Measurements from ENCODE around the gene NBR1. TPM values are rescaled to one million over a fixed set of nuclear protein-coding genes. Genes with fewer than 3 reads are reported as not detected.
A peak's percentile ranks its signal among the peaks of the same experiment; 100 is the strongest.

The NBR1 gene
- total RNA-seq, 2 experiments from 2014 or later = 45.6 to 46.5 TPM

GRCh38 chr17:43216762-43217613 lies 46.0 kb downstream of the NBR1 start:
- Mint-ChIP-seq H3K4me3 (no peak overlapping the region), H3K27ac (peak overlapping the region; percentile 82)

DNA sequence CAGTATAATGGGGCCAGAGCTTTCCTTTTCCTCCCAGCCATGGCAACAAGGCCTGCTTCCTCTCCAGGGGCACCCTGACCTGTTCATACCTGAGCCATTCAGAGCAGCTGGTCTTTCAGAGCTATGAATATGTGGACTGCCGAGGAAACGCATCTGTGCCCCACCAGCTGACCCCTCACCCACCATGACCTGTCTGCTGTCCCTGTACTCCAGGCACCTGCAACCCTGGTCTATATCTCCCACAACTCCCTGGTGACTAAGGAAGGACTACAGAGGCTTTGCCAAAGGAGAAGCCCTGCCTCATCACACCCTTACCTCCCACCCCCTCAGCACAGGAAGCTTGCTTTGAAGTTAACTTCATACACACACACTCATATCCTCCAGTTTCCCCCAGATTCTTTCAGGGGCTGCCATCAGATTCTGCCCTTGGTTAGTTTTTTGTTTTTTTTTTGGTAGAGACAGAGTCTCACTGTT lies 46.6 kb downstream of the NBR1 start:
- Mint-ChIP-seq H3K9me3 (no peaks in the 10 kb centered on the region), H3K27ac (peak overlapping the region; percentile 82), H3K36me3 (ENCODE audit: low read depth) (peaks cover 22% of the 10 kb centered on the region), H3K4me1 (ENCODE audit: low read depth) (peaks cover 40% of the 10 kb centered on the region), H3K4me3 (no peak overlapping the region), H3K27me3 (no peaks in the 10 kb centered on the region)
- POLR2A ChIA-PET = interaction anchor here (0.9 to 9.6 kb wide), 4 partner anchors 8 to 98 kb away, joined by 3 to 113 read pairs (median 8); no protein-coding TSS in a partner anchor
- no peak for TF ChIP-seq CTCF (IDR thresholded peaks at IDR 0.05)
- CTCF ChIA-PET = interaction anchor here (1.2 to 1.7 kb wide), 2 partner anchors 18 to 116 kb away, joined by 3 to 4 read pairs; no protein-coding TSS in a partner anchor
- DNase-seq (peak; percentile 69), ATAC-seq (peak; percentile 95)
- intact Hi-C loops (cut with micrococcal nuclease) = loop anchor here (10.0 kb wide), 1 partner anchor 203 kb away; no protein-coding TSS in a partner anchor

More at GRCh38 chr17:43216762-43217613, 46.0 kb downstream of the NBR1 start:
- TF ChIP-seq CTCF (IDR thresholded peaks at IDR 0.05) = no peak
- CTCF ChIA-PET = interaction anchor here (1.2 to 2.0 kb wide), 3 partner anchors 17 to 117 kb away, joined by 3 to 6 read pairs (median 4); no protein-coding TSS in a partner anchor
- Mint-ChIP-seq H3K27me3 (no peaks in the 10 kb centered on the region), H3K36me3 (ENCODE audit: low read depth) (peaks cover 23% of the 10 kb centered on the region), H3K9me3 (no peaks in the 10 kb centered on the region), H3K4me1 (ENCODE audit: low read depth) (peaks cover 42% of the 10 kb centered on the region)
- intact Hi-C loops (cut with micrococcal nuclease) = loop anchor here (10.0 kb wide), 1 partner anchor 202 kb away; no protein-coding TSS in a partner anchor
- no peak for ATAC-seq
- POLR2A ChIA-PET = interaction anchor here (0.9 to 9.6 kb wide), 5 partner anchors 9 to 102 kb away, joined by 3 to 113 read pairs (median 4); no protein-coding TSS in a partner anchor
- DNase-seq = no peak

GRCh38 chr17:43219001-43219400 lies 48.0 kb downstream of the NBR1 start:
- H3K27me3 Mint-ChIP-seq = no peaks in the 10 kb centered on the region
- peaks cover 21% of the 10 kb centered on the region for H3K36me3 Mint-ChIP-seq (ENCODE audit: low read depth)
- H3K27ac Mint-ChIP-seq = peak overlapping the region; percentile 64
- ATAC-seq = no peak
- no peak for DNase-seq
- no peak for TF ChIP-seq CTCF (IDR thresholded peaks at IDR 0.05)
- peaks cover 27% of the 10 kb centered on the region for H3K4me1 Mint-ChIP-seq (ENCODE audit: low read depth)
- intact Hi-C loops (cut with micrococcal nuclease) = loop anchor here (10.0 kb wide), 1 partner anchor 204 kb away; no protein-coding TSS in a partner anchor
- no peak overlapping the region for H3K4me3 Mint-ChIP-seq
- CTCF ChIA-PET = interaction anchor here (0.5 to 1.1 kb wide), 3 partner anchors 28 to 1864 kb away, joined by 3 to 5 read pairs (median 4); no protein-coding TSS in a partner anchor
- H3K9me3 Mint-ChIP-seq = no peaks in the 10 kb centered on the region
- POLR2A ChIA-PET = interaction anchor here (9.6 kb wide), 1 partner anchor 97 kb away, joined by 113 read pairs; no protein-coding TSS in a partner anchor

DNA sequence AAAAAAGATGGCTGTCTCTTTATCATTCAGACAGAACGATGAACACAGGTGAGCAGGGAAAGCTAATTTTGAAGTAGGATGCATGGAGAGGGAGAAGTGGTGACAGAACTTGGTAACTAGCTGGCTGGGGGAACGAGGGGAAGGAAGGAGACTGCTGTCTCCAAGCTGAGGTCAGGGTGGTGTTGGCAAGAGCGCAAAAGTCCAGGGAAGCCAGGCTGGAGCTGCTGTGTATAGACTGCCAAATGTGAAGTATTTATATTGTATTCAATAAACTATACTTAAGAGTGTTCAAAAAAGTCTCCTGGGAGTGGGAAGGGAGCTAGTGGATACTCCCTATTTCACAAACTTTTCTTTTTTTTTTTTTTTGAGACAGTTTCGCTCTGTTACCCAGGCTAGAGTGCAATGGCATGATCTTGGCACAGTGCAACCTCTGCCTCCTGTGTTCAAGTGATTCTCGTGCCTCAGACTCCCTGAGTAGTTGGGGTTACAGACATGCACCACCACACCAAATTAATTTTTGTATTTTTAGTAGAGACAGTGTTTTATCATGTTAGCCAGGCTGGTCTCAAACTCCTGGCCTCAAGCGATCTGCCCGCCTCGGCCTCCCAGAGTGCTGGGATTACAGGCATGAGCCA lies 48.8 kb downstream of the NBR1 start:
- H3K9me3 Mint-ChIP-seq = no peaks in the 10 kb centered on the region
- no peak for TF ChIP-seq CTCF (IDR thresholded peaks at IDR 0.05)
- no peak overlapping the region for H3K4me3 Mint-ChIP-seq
- CTCF ChIA-PET = no interaction called here
- peaks cover 27% of the 10 kb centered on the region for H3K4me1 Mint-ChIP-seq (ENCODE audit: low read depth)
- ATAC-seq (no peak), DNase-seq (no peak)
- H3K27me3 Mint-ChIP-seq = no peaks in the 10 kb centered on the region
- H3K27ac Mint-ChIP-seq = no peak overlapping the region
- H3K36me3 Mint-ChIP-seq (ENCODE audit: low read depth) = peaks cover 22% of the 10 kb centered on the region
- intact Hi-C loops (cut with micrococcal nuclease) = loop anchor here (10.0 kb wide), 1 partner anchor 205 kb away; no protein-coding TSS in a partner anchor
- POLR2A ChIA-PET = interaction anchor here (9.6 kb wide), 1 partner anchor 96 kb away, joined by 113 read pairs; no protein-coding TSS in a partner anchor
